HG03159 (cell line): ENCODE measurements around the gene HECTD2.
"Not testable (repeated sequence)": the region's sequence is repeated elsewhere in the genome, so short reads cannot be mapped to it uniquely, and the experiment has no call there.

Experiments used
- ATAC-seq: cut with Tn5 transposase; IDR thresholded peaks from one replicate; pipeline ENCODE4 v1.9.1; 2021; ENCODE audit warnings: mild to moderate bottlenecking, moderate library complexity; ENCODE audit not compliant: unreplicated experiment

Gene HECTD2

DNA sequence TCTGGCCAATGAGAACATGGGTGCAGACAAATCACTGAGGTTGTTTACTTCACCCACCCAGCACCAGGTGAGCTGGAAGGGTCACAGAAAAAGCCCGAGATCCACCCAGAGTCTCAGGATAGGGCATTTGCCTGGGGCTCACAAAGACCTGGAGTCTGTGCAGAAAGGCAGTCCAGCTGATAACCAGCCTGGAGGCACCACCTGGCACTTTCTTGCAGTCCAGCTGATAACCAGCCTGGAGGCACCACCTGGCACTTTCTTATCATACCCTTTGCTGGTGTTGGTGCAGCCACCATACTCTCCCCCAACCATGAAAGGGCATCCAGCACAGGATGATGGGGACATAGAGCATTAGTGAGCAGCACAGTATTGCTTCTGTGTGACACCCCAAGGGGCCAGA, 118.6 kb downstream of the HECTD2 start:
- ATAC-seq, result no peak

DNA sequence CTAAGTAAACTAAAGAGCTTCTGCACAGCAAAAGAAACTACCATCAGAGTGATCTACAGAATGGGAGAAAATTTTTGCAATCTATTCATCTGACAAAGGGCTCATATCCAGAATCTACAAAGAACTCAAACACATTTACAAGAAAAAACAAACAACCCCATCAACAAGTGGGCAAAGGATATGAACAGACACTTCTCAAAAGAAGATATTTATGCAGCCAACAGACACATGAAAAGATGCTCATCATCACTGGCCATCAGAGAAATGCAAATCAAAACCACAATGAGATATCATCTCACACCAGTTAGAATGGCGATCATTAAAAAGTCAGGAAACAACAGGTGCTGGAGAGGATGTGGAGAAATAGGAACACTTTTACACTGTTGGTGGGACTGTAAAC, 124.6 kb downstream of the HECTD2 start:
- ATAC-seq, result not testable (repeated sequence)

DNA sequence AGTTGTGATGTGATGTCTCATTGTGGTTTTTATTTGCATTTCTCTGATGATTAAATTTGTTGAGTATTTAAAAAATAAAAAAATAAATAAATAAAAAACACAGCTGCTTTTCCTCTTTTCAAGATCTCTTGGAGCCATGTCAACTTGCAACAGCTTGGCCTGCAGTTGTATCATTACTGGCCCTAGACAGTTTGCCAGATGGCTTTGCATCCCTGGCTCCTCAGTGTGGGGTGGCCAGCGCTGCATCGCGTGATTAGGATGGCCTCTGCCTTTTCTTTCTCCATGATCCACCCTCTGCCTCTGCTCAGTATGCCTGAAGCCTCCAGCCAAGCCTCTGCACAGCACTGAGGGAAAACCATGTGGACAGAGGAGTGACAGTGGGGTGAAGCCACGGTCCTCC, 126.0 kb downstream of the HECTD2 start:
- no peak for ATAC-seq

DNA sequence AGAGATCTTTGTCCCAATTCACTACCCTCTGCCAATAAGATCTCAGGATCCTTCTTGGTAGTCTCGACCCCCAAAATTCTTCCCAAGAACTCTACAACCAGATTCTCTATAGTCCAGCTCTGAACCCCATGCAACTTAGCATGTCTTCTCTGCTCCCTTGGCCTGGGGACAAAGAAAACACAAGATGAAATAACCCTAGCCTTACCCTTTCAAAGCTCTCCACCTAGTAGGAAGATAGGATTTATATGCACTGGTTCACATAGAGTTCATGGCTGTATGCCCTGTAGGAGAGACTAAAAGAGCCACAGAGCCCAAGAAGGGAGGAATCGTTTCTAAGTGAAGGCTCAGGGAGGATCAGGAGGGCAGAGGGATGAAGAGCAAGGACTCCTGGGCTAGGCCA, 126.6 kb downstream of the HECTD2 start:
- ATAC-seq, result no peak

DNA sequence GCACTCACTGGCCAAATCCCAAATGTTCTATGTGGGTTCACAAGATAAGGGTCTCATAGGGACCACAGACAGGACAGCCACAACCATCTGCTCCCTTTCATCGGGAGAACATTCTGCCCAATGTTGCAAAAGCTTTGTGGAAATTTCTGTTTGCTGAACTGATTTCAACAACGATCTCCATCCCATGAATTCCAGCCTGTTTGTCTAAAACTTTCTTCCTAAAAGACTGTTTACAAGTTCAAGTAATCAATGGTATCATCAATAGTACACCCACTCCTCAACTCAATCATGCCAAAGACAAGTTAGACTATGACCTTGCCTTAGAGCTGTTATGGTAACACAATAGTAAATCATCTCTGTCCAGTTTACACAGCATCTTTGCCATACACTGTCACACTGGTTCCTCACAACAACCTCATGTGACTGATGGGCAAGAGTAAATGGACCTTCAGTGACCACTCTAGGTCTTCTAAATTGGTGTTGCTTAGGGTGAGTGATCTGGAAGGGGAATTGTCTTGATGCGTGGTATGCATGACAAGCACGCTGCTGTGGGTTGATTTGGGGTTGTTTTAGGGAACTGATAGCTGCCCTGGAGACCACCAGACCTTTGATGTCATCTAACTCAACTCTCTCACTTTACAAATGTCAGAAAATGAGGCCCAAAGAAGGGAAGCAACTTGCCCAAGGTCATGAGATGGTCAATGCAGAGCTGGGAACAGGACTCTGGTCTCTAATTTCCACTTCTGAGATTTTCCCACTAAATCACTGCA, 127.7 kb downstream of the HECTD2 start:
- no peak for ATAC-seq

DNA sequence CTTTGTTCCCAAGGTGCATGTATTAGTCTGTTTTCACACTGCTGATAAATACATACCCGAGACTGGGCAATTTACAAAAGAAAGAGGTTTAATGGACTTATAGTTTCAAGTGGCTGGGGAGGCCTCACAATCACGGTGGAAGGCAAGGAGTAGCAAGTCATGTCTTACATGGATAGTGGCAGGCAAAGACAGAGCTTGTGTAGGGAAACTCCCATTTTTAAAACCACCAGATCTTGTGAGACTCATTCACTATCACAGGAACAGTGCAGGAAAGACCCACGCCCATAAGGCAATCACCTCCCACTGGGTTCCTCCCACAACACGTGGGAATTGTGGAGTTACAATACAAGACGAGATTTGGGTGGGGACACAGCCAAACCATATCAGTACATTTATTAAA, 129.8 kb downstream of the HECTD2 start:
- ATAC-seq, result no peak

DNA sequence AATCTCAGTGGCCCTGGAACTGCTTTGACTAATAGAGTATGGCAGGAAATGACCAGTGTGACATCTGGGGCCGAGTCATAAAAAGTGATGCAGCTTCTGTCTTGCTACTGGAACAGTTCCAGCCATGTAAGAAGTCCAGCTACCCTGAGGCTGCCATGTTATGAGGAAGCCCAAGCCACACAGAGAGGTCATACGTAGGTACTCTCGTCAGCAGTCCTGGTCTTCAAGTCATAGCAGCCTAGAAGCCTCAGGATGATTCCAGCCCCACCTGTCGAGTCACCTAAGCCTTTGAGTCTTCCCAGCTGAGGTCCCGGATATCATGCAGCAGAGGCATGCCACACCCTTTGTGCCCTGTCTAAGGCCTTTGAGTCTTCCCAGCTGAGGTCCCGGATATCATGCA, 130.6 kb downstream of the HECTD2 start:
- ATAC-seq, result no peak

DNA sequence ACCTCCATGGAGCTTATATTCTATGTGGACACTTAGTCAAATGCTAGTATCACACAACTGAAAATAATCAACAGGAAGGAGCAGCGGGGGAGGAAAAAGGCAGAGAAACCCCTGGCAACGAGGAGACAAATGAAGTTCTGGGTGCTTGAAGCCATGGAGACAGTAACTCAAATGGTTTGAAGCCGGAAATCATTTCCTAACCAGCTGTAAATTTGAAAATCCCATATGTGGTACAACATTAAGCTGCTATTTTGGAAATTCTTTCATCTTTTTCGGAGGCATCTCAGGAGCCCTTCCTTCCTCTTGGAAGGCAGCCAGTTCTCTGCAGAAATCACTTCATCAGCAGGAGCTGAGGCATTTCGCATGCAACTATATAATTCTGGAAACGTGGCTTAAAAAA, 131.3 kb downstream of the HECTD2 start:
- no peak for ATAC-seq

DNA sequence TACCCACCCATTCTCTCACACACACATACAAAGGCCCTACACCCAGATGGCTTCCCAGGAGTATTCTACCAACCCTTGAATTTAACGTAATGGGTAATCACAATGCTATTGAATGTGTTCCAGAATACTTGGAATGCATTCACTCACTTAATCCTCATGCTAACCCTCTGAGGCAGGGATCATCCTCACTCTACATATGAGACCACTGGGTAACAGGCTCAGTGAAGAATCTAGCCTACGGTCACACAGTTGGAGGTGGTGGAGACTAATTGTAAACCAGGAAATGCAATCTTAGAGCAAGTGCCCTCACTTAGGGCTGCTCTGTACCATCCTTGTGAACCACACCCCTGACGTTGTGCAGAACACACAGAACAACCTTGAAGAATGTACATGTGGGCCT, 135.2 kb downstream of the HECTD2 start:
- ATAC-seq, result no peak

DNA sequence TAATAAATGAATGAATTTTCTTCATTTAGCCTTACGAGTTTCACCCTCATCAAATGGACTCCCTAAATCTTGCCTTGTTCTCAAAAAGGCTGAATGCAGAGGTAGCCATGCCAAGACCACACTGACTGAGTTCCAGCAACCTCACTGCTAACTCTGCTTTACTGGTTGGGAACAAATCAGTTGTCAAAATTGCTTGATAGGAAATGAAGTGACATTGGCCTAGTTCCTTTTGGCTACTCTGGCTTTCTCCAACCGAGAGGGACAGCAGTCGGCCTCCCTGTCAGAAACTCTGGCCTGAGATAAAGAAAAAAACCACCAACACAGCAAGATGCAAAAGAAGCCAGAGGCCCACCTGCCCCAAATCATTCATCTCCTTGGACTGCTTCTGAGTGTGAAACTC, 135.7 kb downstream of the HECTD2 start:
- ATAC-seq, result no peak

DNA sequence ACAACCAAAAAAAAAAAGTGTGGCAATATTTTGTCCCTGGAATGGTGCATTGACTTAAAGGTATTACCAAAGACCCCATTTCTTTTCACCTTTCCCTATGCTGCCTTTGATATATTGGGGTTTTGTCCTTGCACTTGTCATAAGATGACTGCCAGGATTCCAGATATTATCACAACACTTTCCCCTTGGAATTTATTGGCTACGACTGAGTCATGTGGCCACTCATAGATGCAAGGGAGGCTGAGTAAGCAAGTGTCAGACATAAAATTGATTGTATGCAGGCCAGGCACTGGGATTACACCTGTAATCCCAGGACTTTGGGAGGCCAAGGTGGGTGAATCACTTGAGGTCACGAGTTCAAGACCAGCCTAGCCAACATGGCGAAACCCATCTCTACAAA, 139.1 kb downstream of the HECTD2 start:
- ATAC-seq, result no peak

DNA sequence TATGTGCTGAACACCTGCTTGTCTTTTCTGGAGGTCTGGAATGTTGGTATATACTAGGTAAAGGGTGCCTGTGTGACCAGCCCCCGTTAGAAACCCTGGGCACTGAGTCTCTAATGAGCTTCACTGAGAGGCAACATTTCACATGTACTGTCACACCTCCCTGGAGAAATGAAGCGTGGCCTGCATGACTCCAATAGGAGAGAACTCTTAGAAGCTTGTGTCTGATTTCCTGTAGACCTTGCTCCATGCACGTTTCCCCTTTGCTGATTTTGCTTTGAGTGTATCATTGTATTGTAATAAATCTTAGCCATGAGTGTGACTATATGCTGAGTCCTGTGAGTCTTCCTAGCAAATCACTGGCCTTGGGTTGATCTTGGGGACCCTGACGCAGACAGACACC, 139.9 kb downstream of the HECTD2 start:
- ATAC-seq, result no peak

DNA sequence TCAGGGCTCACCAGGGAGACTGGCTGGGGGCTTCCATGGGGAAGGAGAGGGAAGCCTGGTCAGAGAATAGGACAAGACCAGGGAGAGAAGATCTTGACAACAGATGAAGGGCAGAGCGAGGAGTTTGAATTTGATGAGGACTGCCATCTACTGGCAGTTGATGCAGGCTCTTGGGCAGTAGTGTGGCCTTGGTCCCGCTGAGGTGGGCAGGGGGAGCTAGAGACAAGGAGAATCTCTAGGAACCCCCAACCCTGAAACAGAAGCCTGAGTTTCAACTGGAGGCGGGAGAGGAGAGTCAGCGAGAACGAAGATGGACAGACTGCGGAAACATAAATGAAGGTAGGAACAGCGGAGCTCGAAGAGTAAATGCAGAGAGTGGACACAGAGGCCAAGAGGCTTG, 141.7 kb downstream of the HECTD2 start:
- no peak for ATAC-seq

DNA sequence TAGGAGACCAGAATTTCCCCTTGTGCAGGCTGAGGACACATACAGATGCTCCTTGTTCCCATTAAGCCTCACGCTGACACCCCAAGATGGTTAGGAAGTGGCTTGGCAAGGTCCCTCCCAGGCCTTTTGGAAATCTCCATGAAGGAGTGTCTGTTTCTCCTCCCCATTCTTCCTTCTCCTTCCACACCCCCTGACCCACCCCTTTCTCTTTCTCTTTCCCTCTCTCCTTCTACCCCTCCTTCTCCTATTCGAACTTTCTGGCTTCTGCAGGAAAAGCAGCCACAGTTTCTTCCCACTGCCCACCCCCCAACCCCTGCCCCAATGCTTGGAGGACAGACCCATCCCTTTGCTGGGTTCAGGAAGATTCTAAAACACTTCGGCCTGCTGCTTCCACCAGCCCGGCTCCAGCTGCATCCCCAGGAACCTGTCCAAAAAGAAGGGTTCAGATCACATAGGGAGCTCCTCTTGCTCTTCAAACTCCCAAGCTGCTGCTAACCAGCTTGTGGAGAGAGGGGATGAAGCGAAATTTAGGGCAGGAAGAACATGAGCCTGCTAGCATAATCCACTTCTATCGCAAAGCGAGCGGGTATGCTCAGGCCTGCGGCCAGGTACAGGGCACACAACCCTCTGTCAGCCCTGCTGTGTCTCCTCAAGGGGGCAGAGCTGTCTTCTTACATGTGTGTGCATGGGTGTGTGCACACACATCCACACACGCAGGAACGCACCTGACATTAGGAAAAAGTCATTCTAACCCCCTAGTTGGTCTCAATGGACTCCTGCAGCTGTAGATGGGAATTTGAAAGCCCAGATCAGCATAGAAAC, 142.3 kb downstream of the HECTD2 start:
- ATAC-seq, result no peak

DNA sequence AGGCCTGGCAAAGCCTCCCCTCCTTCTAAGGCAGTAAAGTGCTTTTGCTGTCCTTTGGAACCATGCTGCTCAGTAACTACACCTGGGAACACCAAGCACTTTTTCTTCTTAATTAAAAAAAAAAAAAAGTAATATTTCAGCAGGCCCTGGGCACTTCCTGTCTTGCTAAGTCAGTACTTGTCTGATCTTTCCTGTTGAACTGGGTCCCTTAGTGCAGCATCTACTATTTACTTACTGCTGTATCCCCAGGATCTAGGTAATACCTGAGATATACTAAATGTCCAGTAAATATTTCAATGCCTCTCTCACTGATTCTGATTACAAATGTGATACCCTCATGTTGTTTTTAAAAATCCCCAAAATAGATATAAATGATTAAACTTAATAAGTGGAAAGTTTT, 145.3 kb downstream of the HECTD2 start:
- no peak for ATAC-seq

DNA sequence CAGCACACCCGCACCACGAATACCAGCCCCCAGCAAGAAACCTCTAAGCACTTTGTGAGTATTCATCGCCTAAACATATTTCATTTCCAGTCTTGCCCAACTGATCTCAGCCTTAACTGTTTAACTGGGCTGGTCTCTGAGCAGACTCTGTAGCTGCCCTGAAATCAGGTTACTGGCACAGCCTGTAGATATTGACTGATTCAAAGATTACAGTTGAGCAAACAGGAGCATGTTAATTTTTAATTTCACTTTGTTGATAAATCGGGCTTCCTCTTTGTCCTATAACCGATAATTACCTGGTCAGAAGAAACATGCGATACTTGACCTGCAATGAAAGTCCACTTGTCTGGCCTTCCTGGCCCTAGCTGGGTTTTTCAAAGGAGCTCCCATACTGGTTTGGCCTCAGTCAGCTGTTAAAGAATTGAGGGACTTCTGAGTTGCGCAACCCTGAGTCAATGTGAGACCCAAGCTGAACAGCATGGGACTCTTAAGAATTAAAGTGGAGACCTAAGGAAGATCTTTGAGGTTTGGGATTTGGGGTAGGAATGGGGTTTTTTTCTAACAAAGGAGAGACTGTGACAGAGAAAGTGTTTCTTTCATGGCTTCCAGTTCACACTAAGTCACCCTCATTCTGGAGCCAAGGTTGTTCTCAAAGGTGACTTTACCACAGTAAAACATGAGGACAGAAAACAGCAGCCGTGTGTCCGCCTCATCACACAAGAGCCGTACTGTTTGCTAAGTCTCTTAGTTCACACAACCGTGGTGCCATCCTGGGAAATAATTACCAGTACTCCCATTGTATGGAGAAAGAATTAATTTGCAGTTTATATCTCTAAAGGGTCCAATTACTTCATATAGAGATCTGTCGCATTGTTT, 146.8 kb downstream of the HECTD2 start:
- no peak for ATAC-seq

DNA sequence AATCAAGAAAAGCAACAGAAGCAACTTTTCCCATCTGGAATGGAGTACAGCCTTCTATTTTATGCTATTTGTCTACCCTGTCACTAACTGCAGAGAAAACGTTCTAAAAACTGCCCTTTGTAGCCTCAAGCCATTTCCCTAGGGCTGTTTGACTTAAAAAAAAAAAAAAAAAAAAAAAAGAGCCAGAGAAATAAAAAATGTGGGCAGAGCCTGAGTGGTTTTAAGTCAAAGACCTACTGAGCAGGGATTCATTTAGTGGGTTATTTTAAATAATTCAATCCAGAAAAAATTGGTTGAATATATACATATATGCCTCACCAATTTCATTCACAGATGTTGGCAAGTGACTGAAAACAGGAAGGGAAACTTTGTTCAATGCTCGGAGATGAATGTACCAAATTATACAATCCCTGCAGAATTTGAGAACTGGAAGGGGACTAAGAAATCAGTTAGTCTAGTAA, 147.5 kb downstream of the HECTD2 start:
- no peak for ATAC-seq

DNA sequence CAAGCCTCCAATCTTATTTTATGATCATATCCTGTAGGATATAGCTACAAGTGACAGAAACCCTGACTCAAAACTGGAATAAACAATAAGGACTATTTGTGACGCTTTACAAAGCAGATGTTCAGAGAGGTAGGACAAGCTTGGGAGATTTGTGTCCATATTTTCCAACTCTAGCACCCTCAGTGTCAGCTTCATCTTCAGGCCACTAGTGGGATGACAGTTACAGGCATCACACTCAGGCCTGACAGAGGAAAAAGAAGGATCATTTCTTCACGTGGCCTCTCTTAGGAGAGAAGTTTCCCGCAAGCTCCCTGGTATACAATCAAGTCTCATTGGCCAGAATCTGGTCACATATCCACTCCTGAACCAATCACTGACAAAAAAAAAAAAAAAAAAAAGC, 148.3 kb downstream of the HECTD2 start:
- no peak for ATAC-seq

DNA sequence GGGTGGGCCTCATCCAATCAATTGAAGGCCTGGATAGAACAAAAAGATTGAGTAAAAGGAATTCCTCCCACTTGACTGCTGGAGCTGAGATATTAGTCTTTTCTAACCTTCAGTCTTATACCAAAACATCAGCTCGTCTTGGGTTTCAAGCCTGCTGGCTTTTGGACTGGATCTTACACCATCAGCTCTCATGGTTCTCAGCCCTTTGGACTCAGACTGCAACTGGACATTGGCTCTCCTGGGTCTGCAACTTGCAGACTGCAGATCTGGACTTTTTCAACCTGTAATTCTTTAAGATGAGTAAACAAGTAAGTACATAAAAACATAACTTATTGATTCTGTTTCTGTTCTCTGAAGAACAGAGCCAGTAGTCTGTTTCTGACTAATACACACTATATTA, 149.0 kb downstream of the HECTD2 start:
- ATAC-seq, result no peak

DNA sequence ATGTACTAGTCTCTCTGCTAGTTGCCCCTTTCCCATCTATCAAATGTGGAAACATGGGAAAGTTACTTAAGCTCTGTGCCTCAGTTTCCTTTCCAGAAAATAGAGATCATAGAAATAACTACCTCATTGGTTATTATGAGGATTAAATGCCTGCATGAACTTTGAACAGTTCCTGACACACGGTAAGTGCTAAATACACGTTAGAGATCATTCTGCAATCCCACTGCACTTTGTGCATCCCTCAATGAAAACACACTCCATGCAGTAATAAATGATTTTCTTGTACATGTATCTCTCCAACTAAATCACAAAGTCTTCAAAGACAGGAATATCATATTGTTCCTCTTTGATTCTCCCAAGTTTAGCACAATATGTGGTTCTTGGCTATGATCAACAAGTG, 149.6 kb downstream of the HECTD2 start:
- ATAC-seq, result no peak

DNA sequence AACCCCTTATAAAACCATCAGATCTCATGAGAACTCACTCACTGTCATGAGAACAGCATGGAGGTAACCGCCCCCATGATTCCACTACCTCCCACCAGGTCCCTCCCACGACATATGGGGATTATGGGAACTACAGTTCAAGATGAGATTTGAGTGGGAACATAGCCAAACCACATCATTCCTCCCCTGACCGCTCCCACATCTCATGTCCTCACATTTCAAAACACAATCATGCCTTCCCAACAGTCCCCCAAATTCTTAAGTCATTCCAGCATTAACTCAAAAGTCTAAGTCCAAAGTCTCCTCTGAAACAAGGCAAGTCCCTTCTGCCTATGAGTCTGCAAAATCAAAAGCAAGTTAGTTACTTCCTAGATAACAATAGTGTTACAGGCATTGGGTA, 150.7 kb downstream of the HECTD2 start:
- not testable (repeated sequence) for ATAC-seq
